ENCODE results near the gene ZBTB37. TPM values are rescaled to one million over a fixed set of nuclear protein-coding genes. Genes with fewer than 3 reads are reported as not detected.

The ZBTB37 gene
- total RNA-seq, 2 donors from 2014 or later: 8.8 to 14.3 TPM

DNA sequence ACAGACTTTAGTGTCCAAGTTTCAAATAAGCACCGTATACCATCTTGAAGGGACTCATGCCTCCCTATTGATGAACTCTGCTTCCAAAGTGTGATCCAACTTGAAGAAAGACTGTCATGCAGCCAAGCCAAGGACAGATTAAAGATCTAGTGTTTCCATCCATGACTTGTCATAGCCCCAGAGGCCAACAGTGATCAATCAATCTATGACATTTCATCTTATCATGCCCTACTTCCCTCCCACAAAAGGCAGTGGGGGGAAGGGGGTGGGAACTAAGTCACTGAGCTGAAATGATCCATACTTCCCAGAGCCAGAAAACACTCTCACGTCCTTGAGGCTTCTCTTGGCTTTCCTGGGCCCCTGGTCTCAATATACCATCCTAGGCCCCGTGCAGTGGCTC, 44.9 kb downstream of the ZBTB37 start:
- TF ChIP-seq, protein P1, sequence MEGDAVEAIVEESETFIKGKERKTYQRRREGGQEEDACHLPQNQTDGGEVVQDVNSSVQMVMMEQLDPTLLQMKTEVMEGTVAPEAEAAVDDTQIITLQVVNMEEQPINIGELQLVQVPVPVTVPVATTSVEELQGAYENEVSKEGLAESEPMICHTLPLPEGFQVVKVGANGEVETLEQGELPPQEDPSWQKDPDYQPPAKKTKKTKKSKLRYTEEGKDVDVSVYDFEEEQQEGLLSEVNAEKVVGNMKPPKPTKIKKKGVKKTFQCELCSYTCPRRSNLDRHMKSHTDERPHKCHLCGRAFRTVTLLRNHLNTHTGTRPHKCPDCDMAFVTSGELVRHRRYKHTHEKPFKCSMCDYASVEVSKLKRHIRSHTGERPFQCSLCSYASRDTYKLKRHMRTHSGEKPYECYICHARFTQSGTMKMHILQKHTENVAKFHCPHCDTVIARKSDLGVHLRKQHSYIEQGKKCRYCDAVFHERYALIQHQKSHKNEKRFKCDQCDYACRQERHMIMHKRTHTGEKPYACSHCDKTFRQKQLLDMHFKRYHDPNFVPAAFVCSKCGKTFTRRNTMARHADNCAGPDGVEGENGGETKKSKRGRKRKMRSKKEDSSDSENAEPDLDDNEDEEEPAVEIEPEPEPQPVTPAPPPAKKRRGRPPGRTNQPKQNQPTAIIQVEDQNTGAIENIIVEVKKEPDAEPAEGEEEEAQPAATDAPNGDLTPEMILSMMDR (IDR thresholded peaks at IDR 0.05): no peak
- H3K9me3 ChIP-seq: no peaks in the 10 kb centered on the region
- no peak overlapping the region for H3K27ac ChIP-seq
- H3K4me3 ChIP-seq: no peak overlapping the region
- no peak for DNase-seq (ENCODE audit: low spot score)
- ATAC-seq (ENCODE audit: insufficient number of reproducible peaks, low FRiP score, low read depth): no peak
- no peaks in the 10 kb centered on the region for H3K27me3 ChIP-seq (replicated peaks; ENCODE audit: insufficient read depth)
- H3K4me1 ChIP-seq (ENCODE audit: control insufficient read depth in 1 of 2, low read depth in 2 of 2): no peaks in the 10 kb centered on the region
- no peaks in the 10 kb centered on the region for H3K36me3 ChIP-seq

DNA sequence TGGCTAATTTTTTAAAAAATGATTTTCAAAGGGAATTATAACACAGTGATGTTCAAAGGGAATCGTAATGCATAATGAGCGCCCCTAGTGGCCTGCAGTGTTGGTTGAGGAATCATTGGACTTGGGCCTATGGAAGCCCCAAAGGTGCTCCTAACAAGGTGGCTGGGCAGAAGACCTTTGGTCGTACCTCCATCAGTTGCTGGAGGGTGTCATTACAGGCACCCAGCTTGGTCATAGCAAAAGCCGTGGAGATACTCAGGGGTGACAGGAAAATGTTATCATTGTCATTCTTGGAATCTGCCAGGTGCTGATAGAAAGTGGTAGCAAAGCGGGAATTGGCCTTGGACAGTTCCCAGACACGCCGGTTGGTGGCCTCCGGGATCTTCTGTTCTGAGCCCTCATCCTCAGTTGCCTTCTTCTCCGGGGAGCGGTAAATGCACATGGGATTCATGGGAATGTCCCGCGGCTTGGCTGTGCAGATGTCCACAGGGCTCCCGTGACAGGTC, 46.2 kb downstream of the ZBTB37 start:
- H3K27ac ChIP-seq: no peak overlapping the region
- no peaks in the 10 kb centered on the region for H3K36me3 ChIP-seq
- H3K4me1 ChIP-seq (ENCODE audit: control insufficient read depth in 1 of 2, low read depth in 2 of 2): no peaks in the 10 kb centered on the region
- DNase-seq (ENCODE audit: low spot score) (no peak), ATAC-seq (ENCODE audit: insufficient number of reproducible peaks, low FRiP score, low read depth) (no peak)
- no peaks in the 10 kb centered on the region for H3K27me3 ChIP-seq (replicated peaks; ENCODE audit: insufficient read depth)
- no peak overlapping the region for H3K4me3 ChIP-seq
- TF ChIP-seq, protein P1 (IDR thresholded peaks at IDR 0.05): no peak
- no peaks in the 10 kb centered on the region for H3K9me3 ChIP-seq

DNA sequence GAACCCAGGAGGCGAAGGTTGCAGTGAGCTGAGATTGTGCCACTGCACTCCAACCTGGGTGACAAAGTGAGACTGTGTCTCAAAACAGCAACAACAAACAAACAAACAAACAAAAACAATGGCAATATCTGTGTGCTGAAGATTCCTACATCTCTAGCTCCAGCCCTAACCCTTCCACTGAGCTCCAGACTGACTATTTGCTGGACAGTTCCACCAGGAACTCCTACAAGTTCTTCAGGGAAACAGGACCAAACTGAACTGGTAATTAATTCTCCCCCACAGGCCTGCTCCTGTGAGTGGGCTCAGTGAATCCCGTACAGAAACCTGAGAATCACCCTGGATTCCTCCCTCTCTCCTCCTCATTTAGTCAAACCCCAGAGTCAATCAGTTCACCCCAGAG, 47.4 kb downstream of the ZBTB37 start:
- Histone ChIP-seq H3K27me3 (replicated peaks; ENCODE audit: insufficient read depth) (no peaks in the 10 kb centered on the region), H3K9me3 (no peaks in the 10 kb centered on the region), H3K36me3 (no peaks in the 10 kb centered on the region), H3K27ac (no peak overlapping the region), H3K4me1 (ENCODE audit: control insufficient read depth in 1 of 2, low read depth in 2 of 2) (no peaks in the 10 kb centered on the region), H3K4me3 (no peak overlapping the region)
- ATAC-seq (ENCODE audit: insufficient number of reproducible peaks, low FRiP score, low read depth): no peak
- DNase-seq (ENCODE audit: low spot score): no peak
- TF ChIP-seq, protein P1 (IDR thresholded peaks at IDR 0.05): no peak

DNA sequence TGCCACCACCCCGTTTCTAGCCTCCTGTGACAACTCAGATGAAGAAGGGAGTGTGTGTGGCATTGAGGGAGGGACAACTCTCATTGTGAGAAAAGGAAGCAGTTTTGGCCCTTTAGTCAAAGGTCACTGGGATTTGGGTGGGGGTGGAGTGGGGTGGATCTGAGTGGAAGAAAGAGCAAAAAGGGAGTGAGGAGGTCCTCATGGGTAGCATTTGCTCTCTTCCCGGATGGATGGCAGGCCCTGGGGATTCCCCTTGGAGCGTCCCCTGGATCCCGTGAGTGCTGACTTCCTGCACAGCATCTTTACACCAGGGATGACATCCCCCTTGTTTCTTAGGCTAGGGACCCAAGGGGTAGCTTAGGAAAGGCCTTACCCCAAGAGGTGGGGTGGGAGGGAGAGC, 48.5 kb downstream of the ZBTB37 start:
- Histone ChIP-seq H3K27ac (no peak overlapping the region), H3K36me3 (no peaks in the 10 kb centered on the region), H3K27me3 (replicated peaks; ENCODE audit: insufficient read depth) (no peaks in the 10 kb centered on the region), H3K4me3 (no peak overlapping the region), H3K9me3 (no peaks in the 10 kb centered on the region), H3K4me1 (ENCODE audit: control insufficient read depth in 1 of 2, low read depth in 2 of 2) (no peaks in the 10 kb centered on the region)
- ATAC-seq (ENCODE audit: insufficient number of reproducible peaks, low FRiP score, low read depth): no peak
- TF ChIP-seq, protein P1 (IDR thresholded peaks at IDR 0.05): no peak
- no peak for DNase-seq (ENCODE audit: low spot score)

DNA sequence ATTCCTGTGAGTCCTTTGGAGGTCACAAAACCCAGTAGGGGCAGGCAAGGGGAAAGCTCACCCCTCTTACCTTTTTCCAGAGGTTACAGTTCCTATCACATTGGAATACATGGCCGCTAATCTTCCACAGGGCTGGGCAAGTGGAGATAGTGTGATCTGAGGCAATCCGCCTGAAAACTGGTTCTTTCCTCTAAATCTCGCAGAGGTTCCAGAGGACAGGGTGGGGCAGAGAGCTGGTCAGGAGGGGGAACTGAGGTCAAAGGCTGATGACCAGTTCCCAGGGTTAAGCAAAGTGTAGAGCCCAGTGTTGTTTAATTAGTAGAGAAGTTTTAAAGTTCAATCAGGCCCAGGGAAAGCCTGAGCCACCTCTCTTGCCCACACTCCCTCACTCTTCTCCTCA, 49.0 kb downstream of the ZBTB37 start, which contains the start of gene SERPINC1:
Gene SERPINC1 (minus strand): TSS at position 179 of the 400 bp plus-strand sequence. CDS start 68 bp downstream, at position 111.
- Histone ChIP-seq H3K9me3 (no peaks in the 10 kb centered on the region), H3K27me3 (replicated peaks; ENCODE audit: insufficient read depth) (no peaks in the 10 kb centered on the region), H3K4me1 (ENCODE audit: control insufficient read depth in 1 of 2, low read depth in 2 of 2) (no peaks in the 10 kb centered on the region), H3K36me3 (no peaks in the 10 kb centered on the region), H3K27ac (no peak within 1 kb of the TSS), H3K4me3 (no peak within 1 kb of the TSS)
- TF ChIP-seq, protein P1 (IDR thresholded peaks at IDR 0.05): no peak
- DNase-seq (ENCODE audit: low spot score) (no peak), ATAC-seq (ENCODE audit: insufficient number of reproducible peaks, low FRiP score, low read depth) (no peak)

Measured in thoracic aorta (tissue), 2 donors.